Measurements from ENCODE around the gene TNF.
A peak's percentile ranks its signal among the peaks of the same experiment; 100 is the strongest.
"Not testable (repeated sequence)": the region's sequence is repeated elsewhere in the genome, so short reads cannot be mapped to it uniquely, and the experiment has no call there.

The TNF gene

DNA sequence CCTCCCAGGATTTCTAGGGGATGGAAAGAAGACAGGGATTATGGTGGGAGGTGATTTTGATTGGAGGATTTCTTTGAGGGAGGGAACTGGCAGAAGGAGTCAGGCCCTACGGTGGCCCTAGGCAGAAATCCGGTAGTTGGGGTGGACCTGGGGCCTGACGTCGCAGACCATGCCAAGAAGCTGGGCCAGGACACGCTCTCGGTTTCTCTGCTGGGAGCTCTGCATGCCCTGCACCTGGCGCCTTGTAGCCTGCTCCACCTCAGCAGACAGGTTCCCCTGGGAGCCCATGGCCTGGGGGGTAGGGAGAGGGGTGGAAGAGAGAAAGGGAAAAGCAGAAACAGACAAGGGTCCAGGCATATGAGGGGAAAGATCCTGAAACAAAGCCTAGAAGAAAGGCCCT is 30.1 kb upstream of the TNF start:
- no peak for DNase-seq

DNA sequence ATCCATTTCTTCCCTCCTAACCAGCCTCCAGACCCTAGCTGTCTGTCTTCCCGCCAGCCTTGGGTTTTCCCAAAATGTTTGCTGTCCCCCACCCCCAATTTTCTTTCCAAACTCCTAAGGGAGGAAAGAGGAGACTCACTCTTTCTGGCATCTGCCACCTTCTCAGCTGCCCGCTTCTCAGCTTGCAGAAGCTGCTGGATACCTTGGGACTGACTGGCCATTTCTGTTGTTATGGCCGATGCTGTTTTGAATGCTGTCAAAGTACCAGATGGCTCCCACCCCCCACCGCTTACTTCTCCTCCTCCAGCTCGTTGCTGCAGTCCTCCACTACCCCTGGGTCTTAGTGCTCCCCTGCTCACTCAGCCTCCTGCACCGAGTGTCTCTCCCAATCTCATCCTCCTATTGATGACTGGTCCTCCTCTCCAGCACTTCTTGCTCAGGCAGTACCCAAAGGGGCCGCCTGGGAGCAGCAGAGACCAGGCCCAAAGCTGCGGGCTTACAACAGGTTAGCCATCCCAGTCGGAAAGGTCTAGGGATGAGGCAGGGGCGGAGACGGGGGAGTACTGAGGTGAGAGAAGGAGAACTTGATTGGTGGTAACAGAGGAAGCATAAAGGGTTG is 28.9 kb upstream of the TNF start, which contains the start of gene ATP6V1G2:
TSS of gene ATP6V1G2 (minus strand) at position 270 of the 619 bp plus-strand sequence. CDS start at position 221, 49 bp downstream.
- DNase-seq: peak; percentile 83

DNA sequence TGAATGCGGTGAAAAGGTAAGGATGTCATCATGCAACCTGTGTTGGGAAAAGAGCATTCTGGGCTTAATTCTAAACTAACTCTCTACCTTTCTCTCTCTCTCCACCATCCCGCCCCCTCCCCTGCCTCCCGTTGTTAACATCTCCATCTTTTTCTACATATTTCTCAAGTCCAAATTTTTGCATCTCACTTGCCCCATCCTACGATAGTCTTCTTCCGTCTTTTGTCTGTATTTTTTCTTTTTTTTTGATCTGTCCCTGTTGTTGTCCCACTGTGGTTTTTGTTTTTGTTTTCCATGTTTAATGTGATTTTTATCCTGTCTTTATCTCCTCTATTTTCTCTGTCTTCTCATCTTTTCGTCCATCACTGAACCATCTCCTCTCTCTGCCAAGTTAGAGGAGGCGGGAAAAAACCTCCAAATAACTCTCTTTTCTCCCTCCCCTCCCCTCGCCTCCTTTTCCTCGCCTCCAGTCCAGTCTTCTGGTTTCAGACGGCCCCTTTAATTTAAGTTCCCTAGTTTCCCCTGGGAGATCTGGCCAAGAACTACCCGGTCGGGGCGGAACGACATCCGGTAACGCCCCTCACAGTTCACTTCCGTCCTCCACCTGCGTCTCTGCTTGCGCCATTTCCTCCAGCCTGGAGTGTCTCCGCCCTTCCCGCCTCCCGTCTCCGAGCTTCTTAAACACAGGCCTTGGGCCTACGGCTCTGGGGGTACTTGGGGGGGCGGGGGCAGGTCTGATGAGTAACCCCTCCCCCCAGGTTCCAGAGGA is 28.2 kb upstream of the TNF start, which contains the start of gene NFKBIL1:
TSS of gene NFKBIL1 (plus strand) at position 651 of the 769 bp plus-strand sequence. CDS start at position 738, 87 bp downstream.
- DNase-seq: peak; percentile 96

- DNase-seq: no peak
These were observed 27.4 kb upstream of the TNF start for GRCh38 chr6:31547727-31548543.

GRCh38 chr6:31548544-31548873 is 26.9 kb upstream of the TNF start:
- DNase-seq: no peak

DNA sequence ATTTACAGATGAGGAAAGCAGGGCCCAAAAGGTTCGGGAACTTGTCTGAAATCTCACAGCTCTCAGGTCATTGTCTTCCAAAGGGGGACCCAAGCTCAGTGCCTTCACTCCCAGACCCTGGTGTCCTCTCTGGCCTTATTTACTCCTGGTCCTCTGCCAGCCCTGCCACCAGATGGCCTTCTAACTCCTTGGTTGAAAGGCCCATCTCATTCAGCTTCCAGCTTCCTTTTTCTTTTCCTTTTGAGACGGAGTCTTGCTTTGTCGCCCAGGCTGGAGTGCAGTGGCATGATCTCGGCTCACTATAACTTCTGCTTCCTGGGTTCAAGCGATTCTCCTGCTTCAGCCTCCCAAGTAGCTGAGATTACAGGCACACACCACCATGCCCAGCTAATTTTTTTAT is 24.0 kb upstream of the TNF start:
- not testable (repeated sequence) for DNase-seq

- no peak for DNase-seq
These were observed 19.1 kb upstream of the TNF start for GRCh38 chr6:31556307-31556706.

DNA sequence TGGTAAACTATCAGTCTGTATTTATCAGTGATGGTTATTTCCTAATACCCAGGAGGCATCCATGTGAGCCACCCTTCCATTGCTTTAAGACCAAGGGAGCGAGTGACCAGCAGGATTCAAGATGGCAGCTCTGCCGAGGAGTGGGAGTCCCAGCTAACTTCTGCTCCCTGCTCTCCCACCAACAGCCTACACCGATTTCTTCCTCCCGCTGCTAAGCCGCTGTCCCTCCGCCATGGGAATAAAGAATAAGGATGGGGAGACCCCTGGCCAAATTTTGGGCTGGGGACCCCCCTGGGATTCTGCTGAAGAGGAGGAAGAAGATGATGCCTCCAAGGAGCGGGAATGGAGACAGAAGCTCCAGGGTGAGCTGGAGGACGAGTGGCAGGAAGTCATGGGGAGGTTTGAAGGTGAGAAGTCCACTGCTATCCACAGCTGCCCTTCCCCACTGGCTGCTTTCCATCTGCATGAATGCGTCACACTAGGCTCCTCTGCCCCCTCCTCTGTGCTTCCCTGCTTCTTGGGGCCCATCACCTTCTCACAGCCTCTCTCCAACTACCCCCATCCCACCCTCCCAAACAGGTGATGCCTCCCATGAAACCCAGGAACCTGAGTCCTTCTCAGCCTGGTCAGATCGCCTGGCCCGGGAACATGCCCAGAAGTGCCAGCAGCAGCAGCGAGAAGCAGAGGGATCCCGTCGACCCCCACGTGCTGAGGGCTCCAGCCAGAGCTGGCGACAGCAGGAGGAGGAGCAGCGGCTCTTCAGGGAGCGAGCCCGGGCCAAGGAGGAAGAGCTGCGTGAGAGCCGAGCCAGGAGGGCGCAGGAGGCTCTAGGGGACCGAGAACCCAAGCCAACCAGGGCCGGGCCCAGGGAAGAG is 17.7 kb upstream of the TNF start:
- no peak for DNase-seq

DNA sequence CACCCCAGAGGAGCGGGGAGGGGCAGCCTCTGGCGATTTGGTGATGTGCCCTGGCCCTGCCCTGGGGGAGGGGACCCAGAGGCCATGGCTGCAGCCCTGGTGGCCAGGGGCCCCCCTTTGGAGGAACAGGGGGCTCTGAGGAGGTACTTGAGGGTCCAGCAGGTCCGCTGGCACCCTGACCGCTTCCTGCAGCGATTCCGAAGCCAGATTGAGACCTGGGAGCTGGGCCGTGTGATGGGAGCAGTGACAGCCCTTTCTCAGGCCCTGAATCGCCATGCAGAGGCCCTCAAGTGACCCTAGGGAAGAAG is 17.1 kb upstream of the TNF start:
- no peak for DNase-seq

- no peak for DNase-seq
These were observed 16.5 kb upstream of the TNF start for GRCh38 chr6:31558631-31559500.

DNA sequence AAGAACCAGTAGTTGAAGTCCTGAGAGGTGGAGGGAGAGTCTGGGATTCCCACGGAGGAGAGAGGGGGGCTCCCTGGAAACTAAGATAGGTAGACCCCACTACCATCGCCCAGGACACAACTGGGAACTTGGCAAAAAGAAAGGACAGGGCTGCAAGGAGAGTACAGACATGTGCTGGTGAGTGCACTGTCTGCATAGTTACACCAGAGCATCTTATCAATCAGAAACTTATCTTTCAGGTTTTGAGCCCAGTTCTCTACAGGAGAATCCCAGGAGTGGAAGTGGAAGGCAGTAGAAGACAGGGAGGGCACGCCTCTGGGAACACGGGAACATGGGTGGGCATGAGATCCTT is 15.8 kb upstream of the TNF start:
- DNase-seq: no peak

GRCh38 chr6:31559958-31560696 is 15.2 kb upstream of the TNF start:
- DNase-seq: no peak

DNA sequence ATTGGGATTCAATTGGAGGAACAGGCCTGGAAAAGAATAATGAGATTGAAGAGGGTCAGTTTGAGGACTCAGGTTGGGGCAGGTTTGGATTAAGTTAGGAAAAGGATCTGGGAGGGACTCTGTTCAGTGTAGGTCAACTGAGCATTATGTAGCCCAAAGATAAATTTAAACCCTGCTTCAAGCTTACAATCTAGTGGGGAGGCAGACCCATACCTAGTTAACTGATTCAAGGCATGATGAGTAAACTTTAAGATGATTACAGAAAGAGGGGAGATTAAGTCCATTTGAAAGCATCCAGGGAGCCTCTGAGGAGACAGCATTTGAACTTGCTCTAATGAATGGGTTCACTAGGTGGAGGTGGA is 14.7 kb upstream of the TNF start:
- no peak for DNase-seq

- DNase-seq: no peak
These were observed 7.6 kb upstream of the TNF start for GRCh38 chr6:31567531-31568370.

- no peak for DNase-seq
These were observed 6.8 kb upstream of the TNF start for GRCh38 chr6:31568537-31568961.

DNA sequence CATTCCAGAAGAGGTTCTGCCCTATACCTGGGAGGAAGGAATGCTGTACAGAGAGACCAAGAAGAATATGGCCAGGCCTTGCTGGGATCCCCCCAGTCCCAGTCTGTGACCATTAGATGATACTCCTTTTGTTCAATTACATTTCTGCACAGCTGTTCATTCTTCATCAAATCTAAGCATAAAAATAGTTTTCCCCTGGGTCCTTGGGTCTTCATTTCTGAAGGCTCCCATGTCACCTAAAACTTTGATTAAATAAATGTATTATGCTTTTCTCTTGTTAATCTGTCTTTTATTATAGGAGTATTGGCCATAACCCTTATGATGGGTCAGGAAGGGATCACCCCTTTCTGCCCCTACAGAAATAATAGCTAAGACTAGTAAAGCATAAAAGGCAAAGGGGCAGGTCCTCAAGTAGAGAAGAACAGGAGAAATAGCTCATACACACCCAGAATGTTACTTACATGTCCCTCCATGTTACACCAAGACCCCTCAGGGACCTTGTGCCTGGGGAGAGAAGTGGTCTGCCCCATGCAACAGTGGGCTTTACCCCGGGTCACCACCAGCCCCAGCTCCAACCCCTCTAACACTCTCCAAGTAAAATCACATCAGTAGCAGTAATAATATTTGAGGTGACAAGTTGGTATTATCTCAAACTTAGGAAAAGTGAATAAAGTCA is 5.4 kb upstream of the TNF start:
- DNase-seq: no peak

DNA sequence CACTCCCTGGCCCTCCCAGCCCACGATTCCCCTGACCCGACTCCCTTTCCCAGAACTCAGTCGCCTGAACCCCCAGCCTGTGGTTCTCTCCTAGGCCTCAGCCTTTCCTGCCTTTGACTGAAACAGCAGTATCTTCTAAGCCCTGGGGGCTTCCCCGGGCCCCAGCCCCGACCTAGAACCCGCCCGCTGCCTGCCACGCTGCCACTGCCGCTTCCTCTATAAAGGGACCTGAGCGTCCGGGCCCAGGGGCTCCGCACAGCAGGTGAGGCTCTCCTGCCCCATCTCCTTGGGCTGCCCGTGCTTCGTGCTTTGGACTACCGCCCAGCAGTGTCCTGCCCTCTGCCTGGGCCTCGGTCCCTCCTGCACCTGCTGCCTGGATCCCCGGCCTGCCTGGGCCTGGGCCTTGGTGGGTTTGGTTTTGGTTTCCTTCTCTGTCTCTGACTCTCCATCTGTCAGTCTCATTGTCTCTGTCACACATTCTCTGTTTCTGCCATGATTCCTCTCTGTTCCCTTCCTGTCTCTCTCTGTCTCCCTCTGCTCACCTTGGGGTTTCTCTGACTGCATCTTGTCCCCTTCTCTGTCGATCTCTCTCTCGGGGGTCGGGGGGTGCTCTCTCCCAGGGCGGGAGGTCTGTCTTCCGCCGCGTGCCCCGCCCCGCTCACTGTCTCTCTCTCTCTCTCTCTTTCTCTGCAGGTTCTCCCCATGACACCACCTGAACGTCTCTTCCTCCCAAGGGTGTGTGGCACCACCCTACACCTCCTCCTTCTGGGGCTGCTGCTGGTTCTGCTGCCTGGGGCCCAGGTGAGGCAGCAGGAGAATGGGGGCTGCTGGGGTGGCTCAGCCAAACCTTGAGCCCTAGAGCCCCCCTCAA is 3.1 kb upstream of the TNF start, which contains the start of gene LTA:
TSS of gene LTA (plus strand) at position 249 of the 871 bp plus-strand sequence. CDS start at position 703, 454 bp downstream.
- no peak for DNase-seq

Data from NCI-H1436 treated with DMSO at 0.1 percent for 48 hours (cell line).